Thyroid gland (tissue), 4 donors: ENCODE results near the gene PTCD2. TPM values are rescaled to one million over a fixed set of nuclear protein-coding genes. Genes with fewer than 3 reads are reported as not detected.

Experiments
- DNase-seq, 2 donors: peaks; one replicate each; pipeline ENCODE4 v3.0.0-alpha.2; 2019
- H3K27ac ChIP-seq, 3 donors: fragments of 200-600 bp; sonication (generic); 1 replicate in 2 of 3; 2 replicates in 1 of 3; pipeline ENCODE4 v1.5.1; 2016 to 2019; ENCODE audit warnings: mild to moderate bottlenecking in 1 of 3, moderate library complexity in 1 of 3
- H3K27me3 ChIP-seq: fragments of 200-600 bp; sonication (generic); one replicate; pipeline ENCODE4 v1.5.1; 2019
- H3K36me3 ChIP-seq, 2 donors: fragments of 200-600 bp; sonication (generic); one replicate each; pipeline ENCODE4 v1.5.1; 2016 to 2019
- H3K4me1 ChIP-seq, 2 donors: fragments of 200-600 bp; sonication (generic); one replicate each; pipeline ENCODE4 v1.5.1; 2017 to 2019
- H3K4me3 ChIP-seq, 3 donors: fragments of 200-600 bp; sonication (generic); replicated peaks in 1 of 3; 1 replicate in 2 of 3; 2 replicates in 1 of 3; pipeline ENCODE4 v1.5.1; 2016; ENCODE audit warnings: mild to moderate bottlenecking in 1 of 3
- H3K9me3 ChIP-seq: fragments of 200-600 bp; sonication (generic); one replicate; pipeline ENCODE4 v1.5.1; 2017
- POLR2A ChIP-seq, 2 donors: fragments of 450-650 bp; IDR thresholded peaks; one replicate each; pipeline ENCODE4 v1.6.1; 2017; ENCODE audit warnings: antibody characterized with exemption in 2 of 2, mild to moderate bottlenecking in 2 of 2, moderate library complexity in 1 of 2
- WGBS, 2 donors: methylation state at CpG; one replicate each; pipeline ENCODE4 v1.1.5; 2017; 5-methylcytosine and 5-hydroxymethylcytosine counted together
- intact Hi-C: fragments of 100-400 bp; cut with DNase I; formaldehyde crosslinking; loops from one replicate; pipeline ENCODE4 v1.15.1; 2023
- total RNA-seq, 4 donors: library from RNA; depleted of rRNA; stranded (reverse); fragments of >200 nt; gene quantifications; one replicate each; pipeline ENCODE4 v1.2.3, GENCODE V29; 2016
- TF ChIP-seq, protein P1 (sequence below), 6 experiments: fragments of 200-600 bp in 3 of 6; fragments of 450-650 bp in 3 of 6; sonication (generic) in 3 of 6; IDR thresholded peaks; one replicate each; pipeline ENCODE4 v1.5.1; 2016 to 2019; ENCODE audit warnings: antibody characterized with exemption in 6 of 6, mild to moderate bottlenecking in 2 of 6, inconsistent platforms in 1 of 6, moderate library complexity in 1 of 6

Gene PTCD2
- total RNA-seq, 4 donors from 2014 or later: 7.8 to 15.9 (median 11.5) TPM

DNA sequence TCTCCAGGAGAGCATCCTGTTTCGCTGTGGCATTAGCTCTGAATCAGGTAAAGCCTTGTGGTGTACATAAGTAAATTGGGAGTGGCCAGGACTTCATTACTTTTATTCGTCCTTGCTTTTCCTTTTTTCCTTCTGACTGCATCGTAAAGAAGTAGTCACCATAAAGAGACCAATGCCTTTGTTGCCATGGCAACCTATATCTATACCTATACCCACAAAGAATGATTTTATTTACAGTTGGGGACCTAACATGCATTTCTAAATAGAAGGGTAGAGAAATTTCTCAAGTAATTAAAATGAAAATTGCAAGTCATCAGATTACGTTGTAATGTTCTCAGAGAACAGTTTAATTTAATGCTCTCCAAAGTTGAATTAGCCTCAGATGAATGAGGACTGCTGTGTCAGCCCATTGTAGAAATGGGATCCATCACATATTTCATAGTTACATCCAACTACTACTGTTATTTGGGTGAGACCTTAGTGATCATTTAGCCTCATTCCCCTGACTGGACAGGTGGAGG, 18.6 kb downstream of the PTCD2 start:
- Histone ChIP-seq H3K27me3 (no peaks in the 10 kb centered on the region), H3K36me3 (peaks cover 0 to 8% of the 10 kb centered on the region in 2 donors), H3K4me1 (peaks cover 32 to 38% of the 10 kb centered on the region in 2 donors), H3K27ac (peak overlapping the region in 2 of 3 donors; percentile 27 to 88), H3K4me3 (no peak overlapping the region), H3K9me3 (no peaks in the 10 kb centered on the region)
- TF ChIP-seq, protein P1, sequence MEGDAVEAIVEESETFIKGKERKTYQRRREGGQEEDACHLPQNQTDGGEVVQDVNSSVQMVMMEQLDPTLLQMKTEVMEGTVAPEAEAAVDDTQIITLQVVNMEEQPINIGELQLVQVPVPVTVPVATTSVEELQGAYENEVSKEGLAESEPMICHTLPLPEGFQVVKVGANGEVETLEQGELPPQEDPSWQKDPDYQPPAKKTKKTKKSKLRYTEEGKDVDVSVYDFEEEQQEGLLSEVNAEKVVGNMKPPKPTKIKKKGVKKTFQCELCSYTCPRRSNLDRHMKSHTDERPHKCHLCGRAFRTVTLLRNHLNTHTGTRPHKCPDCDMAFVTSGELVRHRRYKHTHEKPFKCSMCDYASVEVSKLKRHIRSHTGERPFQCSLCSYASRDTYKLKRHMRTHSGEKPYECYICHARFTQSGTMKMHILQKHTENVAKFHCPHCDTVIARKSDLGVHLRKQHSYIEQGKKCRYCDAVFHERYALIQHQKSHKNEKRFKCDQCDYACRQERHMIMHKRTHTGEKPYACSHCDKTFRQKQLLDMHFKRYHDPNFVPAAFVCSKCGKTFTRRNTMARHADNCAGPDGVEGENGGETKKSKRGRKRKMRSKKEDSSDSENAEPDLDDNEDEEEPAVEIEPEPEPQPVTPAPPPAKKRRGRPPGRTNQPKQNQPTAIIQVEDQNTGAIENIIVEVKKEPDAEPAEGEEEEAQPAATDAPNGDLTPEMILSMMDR (IDR thresholded peaks at IDR 0.05): no peak
- TF ChIP-seq POLR2A (IDR thresholded peaks at IDR 0.05): no peak
- 92 to 97% methylated on average over 4 of the region's 4 CpGs for WGBS, 2 donors
- no peak for DNase-seq
- intact Hi-C loops: no loop called here

DNA sequence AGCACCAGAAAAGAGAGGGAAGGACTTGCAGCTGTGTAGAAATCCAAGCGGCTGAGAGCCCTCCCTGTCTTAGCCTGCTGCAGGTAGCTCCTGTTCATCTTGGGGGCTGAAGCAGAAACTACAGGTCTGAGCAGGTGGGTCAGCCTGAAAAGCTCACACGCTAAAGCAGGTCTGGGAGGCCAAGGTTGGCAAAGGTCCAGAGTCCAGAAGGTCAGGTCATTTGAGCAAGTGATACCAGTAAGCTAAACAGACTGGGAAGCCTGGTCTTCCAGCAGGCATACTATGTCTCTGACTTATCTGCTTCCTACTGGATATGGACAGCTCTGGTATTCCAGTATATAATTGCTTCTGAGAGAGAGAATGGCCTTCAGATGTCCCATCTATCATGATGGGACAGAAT, 26.2 kb downstream of the PTCD2 start:
- 87 to 88% methylated on average over 2 of the region's 2 CpGs for WGBS, 2 donors
- peaks cover 0 to 8% of the 10 kb centered on the region in 2 donors for H3K36me3 ChIP-seq
- TF ChIP-seq, protein P1 (IDR thresholded peaks at IDR 0.05): no peak
- no peak for TF ChIP-seq POLR2A (IDR thresholded peaks at IDR 0.05)
- H3K27me3 ChIP-seq: no peaks in the 10 kb centered on the region
- intact Hi-C loops: no loop called here
- H3K27ac ChIP-seq: no peak overlapping the region
- DNase-seq: no peak
- no peaks in the 10 kb centered on the region for H3K9me3 ChIP-seq
- H3K4me3 ChIP-seq: no peak overlapping the region
- no peaks in the 10 kb centered on the region for H3K4me1 ChIP-seq

DNA sequence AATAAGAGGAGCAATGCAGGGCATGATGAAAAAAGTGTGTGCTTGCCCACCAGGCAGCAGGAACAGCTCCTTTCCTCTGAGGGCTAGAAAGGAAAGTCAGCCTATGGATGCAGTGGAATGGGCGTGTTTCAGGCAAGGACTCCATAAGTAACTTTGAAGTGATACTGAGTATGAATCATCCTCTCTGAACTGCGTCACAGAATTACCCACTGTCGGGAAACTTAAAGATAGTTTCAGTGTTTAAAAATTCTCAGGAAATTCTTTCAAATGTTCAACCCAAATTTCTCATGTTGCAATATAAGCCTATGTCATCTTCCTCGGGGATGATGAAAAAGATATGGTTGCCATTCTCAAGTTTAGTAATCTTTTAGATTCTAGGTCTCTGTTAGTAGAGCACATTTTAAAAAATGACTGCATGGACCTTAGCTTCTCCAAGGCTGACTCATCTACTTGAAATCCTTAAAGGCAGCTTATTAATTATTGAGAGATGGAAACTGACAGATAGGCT, 27.7 kb downstream of the PTCD2 start:
- H3K27me3 ChIP-seq: no peaks in the 10 kb centered on the region
- H3K36me3 ChIP-seq: no peaks in the 10 kb centered on the region
- no peak for DNase-seq
- 84 to 93% methylated on average over 4 of the region's 4 CpGs for WGBS, 2 donors
- no peak overlapping the region for H3K27ac ChIP-seq
- no peak overlapping the region for H3K4me3 ChIP-seq
- H3K9me3 ChIP-seq: no peaks in the 10 kb centered on the region
- TF ChIP-seq POLR2A (IDR thresholded peaks at IDR 0.05): no peak
- TF ChIP-seq, protein P1 (IDR thresholded peaks at IDR 0.05): no peak
- intact Hi-C loops: no loop called here
- H3K4me1 ChIP-seq: peaks cover 0 to under 1% of the 10 kb centered on the region in 2 donors

DNA sequence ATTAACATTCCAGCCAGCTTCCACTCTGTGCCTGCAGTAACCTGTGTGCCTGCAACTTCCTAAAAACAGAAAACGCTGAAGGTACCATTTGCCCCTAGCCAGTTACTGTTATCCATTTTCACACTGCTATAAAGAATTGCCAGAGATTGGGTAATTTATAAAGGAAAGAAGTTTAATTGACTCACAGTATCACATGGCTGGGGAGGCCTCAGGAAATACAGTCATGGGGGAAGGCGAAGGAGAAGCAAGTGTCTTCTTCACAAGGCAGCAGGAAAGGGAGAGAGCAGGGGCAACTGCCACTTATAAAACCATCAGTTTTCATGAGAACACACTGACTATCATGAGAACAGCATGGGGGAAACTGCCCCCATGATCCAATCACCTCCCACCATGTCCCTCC, 31.2 kb downstream of the PTCD2 start:
- no peak for DNase-seq
- no peak for TF ChIP-seq POLR2A (IDR thresholded peaks at IDR 0.05)
- TF ChIP-seq, protein P1 (IDR thresholded peaks at IDR 0.05): no peak
- H3K36me3 ChIP-seq: no peaks in the 10 kb centered on the region
- no peak overlapping the region for H3K4me3 ChIP-seq
- H3K4me1 ChIP-seq: peaks cover 0 to 6% of the 10 kb centered on the region in 2 donors
- H3K9me3 ChIP-seq: no peaks in the 10 kb centered on the region
- H3K27ac ChIP-seq: no peak overlapping the region
- no peaks in the 10 kb centered on the region for H3K27me3 ChIP-seq
- intact Hi-C loops: no loop called here
- 95 to 100% methylated on average over 2 of the region's 2 CpGs for WGBS, 2 donors

DNA sequence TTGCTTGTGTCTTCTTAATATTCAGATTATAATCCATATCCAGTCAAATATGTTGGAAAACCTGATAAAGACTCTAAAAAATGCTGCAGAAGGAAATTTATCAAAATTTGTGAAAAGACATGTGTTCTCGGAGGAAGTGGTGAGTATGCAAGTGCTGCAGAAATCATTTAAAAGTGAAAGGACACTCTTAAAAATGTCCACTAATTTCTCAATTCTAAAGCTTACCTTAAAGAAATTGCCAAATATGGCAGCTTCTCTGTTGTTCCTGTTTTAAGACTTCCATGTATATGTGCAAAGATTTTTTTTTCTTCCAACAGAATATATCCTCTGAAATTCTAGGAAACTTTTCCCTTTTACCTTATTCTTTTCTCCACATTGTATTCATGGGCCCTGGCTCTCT, 32.4 kb downstream of the PTCD2 start:
- TF ChIP-seq POLR2A (IDR thresholded peaks at IDR 0.05): no peak
- TF ChIP-seq, protein P1 (IDR thresholded peaks at IDR 0.05): no peak
- Histone ChIP-seq H3K4me1 (peaks cover 0 to 6% of the 10 kb centered on the region in 2 donors), H3K27ac (peak overlapping the region in 1 of 3 donors; percentile 20), H3K9me3 (no peaks in the 10 kb centered on the region), H3K36me3 (no peaks in the 10 kb centered on the region), H3K4me3 (no peak overlapping the region), H3K27me3 (no peaks in the 10 kb centered on the region)
- intact Hi-C loops: no loop called here
- DNase-seq: no peak
- WGBS, 2 donors: 97% methylated on average over 1 of the region's 1 CpG
